GM12801 (cell line): ENCODE data around the gene SEC22A.

Experiments used
- TF ChIP-seq, protein P1 (sequence below): IDR thresholded peaks from one replicate; pipeline ENCODE4 v1.5.1; 2011; ENCODE audit warnings: control low read depth; ENCODE audit not compliant: insufficient read length; ENCODE audit errors: extremely low read depth

SEC22A gene

GRCh38 chr3:123300583-123300982 is 98.8 kb downstream of the SEC22A start:
- TF ChIP-seq, protein P1, sequence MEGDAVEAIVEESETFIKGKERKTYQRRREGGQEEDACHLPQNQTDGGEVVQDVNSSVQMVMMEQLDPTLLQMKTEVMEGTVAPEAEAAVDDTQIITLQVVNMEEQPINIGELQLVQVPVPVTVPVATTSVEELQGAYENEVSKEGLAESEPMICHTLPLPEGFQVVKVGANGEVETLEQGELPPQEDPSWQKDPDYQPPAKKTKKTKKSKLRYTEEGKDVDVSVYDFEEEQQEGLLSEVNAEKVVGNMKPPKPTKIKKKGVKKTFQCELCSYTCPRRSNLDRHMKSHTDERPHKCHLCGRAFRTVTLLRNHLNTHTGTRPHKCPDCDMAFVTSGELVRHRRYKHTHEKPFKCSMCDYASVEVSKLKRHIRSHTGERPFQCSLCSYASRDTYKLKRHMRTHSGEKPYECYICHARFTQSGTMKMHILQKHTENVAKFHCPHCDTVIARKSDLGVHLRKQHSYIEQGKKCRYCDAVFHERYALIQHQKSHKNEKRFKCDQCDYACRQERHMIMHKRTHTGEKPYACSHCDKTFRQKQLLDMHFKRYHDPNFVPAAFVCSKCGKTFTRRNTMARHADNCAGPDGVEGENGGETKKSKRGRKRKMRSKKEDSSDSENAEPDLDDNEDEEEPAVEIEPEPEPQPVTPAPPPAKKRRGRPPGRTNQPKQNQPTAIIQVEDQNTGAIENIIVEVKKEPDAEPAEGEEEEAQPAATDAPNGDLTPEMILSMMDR, result no peak

DNA sequence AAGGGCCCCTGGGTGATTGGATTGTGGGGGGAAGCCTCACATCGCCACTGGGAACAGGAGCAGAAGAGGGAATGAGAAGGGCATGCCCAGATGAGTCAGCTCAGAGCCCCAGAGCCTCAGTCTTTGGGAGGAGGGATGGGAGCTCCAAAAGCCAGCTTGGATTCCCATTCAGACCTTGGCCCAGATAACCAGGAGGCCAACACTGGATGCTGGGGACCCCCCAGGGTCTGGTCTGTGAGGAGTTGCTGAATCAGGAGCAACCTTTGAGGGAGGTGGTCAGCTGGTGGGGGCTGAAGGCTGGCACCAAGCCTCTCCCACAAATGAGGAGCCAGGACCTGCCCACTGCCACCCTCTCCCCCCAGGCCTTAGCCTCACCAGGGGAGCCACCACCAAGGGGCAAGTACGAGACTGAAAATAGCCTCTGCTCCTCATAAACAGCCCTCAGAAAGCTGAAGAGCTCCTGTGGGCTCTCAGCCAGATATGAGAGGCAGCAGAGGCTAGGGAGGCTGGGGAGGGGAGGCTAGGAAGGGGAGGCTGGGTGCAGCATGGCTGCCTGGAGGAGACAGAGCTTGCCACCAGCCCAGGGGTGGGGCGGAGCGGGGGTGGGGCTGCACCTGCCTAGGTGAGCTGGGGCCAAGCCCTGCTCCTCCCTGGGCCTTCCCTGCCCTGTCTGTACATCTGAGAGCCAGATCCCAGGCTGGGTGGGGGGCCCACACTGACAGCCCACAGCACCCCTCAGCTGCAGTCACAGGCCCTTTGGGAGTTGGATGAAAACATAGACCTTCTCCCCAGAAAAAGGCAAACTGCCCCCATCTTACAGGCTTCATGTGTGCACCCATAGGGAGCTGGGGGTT is 99.8 kb downstream of the SEC22A start:
- TF ChIP-seq, protein P1, result no peak

DNA sequence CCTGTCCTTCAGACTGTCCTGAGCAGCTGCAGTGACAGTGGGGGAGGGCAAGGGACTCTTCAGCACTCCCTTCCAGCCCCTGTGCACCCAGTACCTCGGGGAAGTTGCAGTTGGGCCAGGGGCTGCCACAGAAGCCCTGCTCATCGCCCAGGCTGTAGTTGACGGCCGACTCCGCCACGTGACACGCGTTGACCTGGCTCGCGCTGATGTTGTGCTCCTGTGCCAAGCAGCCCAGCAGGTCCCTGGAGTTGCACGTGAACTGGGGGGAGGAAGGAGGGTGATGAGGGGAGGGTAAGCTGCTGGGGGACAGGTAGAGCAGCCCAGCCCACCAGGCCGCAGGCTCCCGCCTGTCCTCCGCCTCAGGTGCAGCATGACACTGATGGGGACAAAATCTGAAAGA is 101.2 kb downstream of the SEC22A start:
- TF ChIP-seq, protein P1, result no peak

DNA sequence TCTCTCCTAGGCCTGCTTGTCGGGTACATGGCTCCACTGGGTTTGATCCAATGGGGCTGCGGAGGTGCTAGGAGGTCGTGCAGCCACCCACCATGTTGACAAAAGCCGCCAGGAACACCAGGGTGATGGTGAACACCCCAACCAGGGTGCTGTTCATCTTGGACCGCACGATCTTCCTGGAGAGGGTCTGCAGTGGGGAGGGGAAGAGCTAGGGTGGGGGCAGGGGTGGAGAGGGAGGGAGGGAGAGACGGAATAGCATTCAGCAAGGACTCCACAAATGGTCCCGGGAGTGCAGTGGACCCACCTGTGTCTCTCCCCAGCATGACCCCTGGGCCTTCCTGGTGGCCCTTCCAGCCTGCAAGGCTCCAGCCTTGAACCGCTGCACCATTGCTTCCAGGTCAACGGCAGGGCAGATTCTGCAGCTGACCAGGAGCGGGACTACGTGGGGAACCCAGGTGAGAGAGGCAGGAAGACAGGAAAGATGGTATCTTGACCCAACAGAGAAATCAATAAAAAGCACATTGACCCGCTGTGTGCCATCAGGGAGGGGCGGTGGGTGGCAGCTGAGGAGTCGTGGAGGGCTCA is 102.3 kb downstream of the SEC22A start:
- TF ChIP-seq, protein P1, result no peak

DNA sequence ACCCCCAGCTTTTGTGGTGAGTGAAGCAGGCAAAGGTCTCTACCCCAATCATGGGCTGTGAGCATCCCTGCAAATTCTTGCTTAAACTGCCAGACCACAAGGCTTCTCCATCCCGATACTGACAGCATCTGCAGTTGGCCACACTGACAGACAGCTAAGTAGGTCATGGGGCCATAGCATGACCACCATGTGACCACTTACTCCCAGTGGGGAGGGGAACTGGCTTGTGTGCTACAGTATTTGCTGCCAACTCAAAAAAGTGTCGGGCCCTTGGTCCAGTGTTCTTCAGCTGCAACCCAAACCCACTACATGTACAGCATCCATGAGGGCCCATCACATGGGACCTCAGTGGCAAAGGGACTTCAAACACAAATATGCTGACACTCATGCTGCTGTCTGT is 103.4 kb downstream of the SEC22A start:
- TF ChIP-seq, protein P1, result no peak

DNA sequence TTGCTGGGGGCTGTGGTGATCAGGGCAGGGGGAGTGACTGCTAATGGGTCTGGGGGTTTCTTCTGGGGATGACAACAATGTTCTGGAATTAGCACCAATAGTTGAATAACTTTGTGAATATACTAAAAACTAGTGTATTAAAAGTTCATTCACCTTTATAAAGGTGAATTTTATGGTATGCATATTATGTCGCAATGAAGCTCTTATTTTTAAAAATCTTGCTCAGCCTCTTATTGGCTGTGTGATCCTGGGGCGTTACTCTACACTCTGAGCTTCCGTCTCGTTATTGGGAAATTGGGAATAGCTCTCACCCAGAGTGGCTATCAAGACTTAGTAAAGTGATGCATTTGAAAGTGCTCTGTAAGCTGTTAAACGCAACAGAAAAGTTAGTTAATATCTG is 105.3 kb downstream of the SEC22A start:
- TF ChIP-seq, protein P1, result no peak

GRCh38 chr3:123310186-123310585 is 108.4 kb downstream of the SEC22A start:
- TF ChIP-seq, protein P1, result no peak
